Activated B cell treated with CpG ODN at 0.5 μM for 24 hours (primary cell): ENCODE data around the gene EXD3. TPM values are rescaled to one million over a fixed set of nuclear protein-coding genes. Genes with fewer than 3 reads are reported as not detected.
A peak's percentile ranks its signal among the peaks of the same experiment; 100 is the strongest.

Source experiments
- ATAC-seq: fragments of 200-7000 bp; cut with Tn5 transposase; one replicate; pipeline ENCODE4 v1.10.0; 2021; ENCODE audit warnings: low read depth, mild to moderate bottlenecking, moderate library complexity
- CTCF ChIA-PET: fragments of 350-600 bp; sonication (Branson Sonifier 250); formaldehyde crosslinking; loops from one replicate; lab custom pipeline; 2021; ENCODE audit warnings: antibody characterized with exemption; lab: Charles Lee
- POLR2A ChIA-PET: fragments of 350-600 bp; sonication (Branson Sonifier 250); formaldehyde crosslinking; loops from one replicate; lab custom pipeline; 2021; ENCODE audit warnings: antibody characterized with exemption; lab: Charles Lee
- DNase-seq: peaks from one replicate; pipeline ENCODE4 v3.0.0; 2022
- H3K27ac Mint-ChIP-seq: one replicate; pipeline ENCODE4 v1.8.0; 2020; ENCODE audit warnings: mixed read lengths
- H3K27me3 Mint-ChIP-seq: one replicate; pipeline ENCODE4 v1.8.0; 2021; ENCODE audit warnings: mixed read lengths
- H3K36me3 Mint-ChIP-seq: one replicate; pipeline ENCODE4 v1.8.0; 2021; ENCODE audit warnings: low read depth, mixed read lengths
- H3K4me1 Mint-ChIP-seq: one replicate; pipeline ENCODE4 v1.8.0; 2021; ENCODE audit warnings: mixed read lengths
- H3K4me3 Mint-ChIP-seq: one replicate; pipeline ENCODE4 v1.8.0; 2020; ENCODE audit warnings: mild to moderate bottlenecking, mixed read lengths
- H3K9me3 Mint-ChIP-seq: one replicate; pipeline ENCODE4 v1.8.0; 2020; ENCODE audit warnings: mixed read lengths
- intact Hi-C: fragments of 100-400 bp; cut with micrococcal nuclease; formaldehyde crosslinking; loops from one replicate; pipeline ENCODE4 v1.15.1; 2024
- total RNA-seq: library from RNA; stranded (reverse); gene quantifications from 2 replicates; pipeline ENCODE4 v1.2.3, GENCODE V29; 2022
- TF ChIP-seq, protein P1 (sequence below): fragments of 200-600 bp; IDR thresholded peaks from one replicate; pipeline ENCODE4 v1.8.0; 2022; ENCODE audit warnings: antibody characterized with exemption, mild to moderate bottlenecking

EXD3 gene
- total RNA-seq, 1 donor from 2014 or later: 12.8 TPM

DNA sequence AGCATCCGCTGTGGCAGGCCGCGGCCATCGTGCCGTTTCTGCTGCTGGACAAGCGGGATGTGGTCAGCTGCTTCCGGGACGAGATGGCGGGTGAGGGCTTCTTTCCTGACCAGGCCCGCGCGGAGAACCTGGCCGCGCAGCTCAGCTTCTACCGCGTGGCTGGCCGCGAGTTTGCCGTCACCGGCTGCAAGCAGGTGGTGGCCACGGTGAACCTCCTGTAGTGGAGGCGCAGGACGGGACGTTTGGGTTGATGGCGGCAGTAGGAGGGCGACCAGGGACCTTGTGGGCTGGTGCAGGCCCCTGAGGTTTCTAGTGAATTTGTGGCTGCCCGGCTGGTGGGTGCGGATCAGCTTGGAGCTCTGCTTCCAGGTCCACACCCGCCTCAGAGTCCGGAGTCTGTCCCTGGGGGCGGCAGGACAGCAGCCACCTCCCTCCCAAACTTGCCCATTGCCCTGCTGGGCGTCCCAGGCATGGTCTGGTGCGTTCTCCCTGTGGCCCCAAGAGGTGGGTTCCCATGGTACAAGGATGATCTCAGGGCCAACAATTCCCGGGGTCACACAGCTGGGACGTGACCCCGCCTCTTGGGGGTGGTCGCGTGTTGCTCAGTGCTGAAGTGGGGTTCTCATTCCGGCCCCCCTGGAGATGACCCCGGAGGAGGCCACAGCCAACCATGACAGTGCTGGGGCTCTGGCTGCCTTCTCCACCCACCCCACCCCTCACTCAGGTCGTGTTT lies 143.1 kb downstream of the EXD3 start:
- intact Hi-C loops: loop anchor here (1.0 to 5.0 kb wide), 2 partner anchors 44 to 153 kb away; no protein-coding TSS in a partner anchor
- no peaks in the 10 kb centered on the region for H3K27me3 Mint-ChIP-seq
- DNase-seq: no peak
- H3K4me1 Mint-ChIP-seq: peaks cover 47% of the 10 kb centered on the region
- POLR2A ChIA-PET: interaction anchor here (0.8 to 1.0 kb wide), 2 partner anchors 11 to 40 kb away, joined by 3 to 4 read pairs; no protein-coding TSS in a partner anchor
- CTCF ChIA-PET: interaction anchor here (0.9 kb wide), 1 partner anchor 43 kb away, joined by 5 read pairs; no protein-coding TSS in a partner anchor
- H3K27ac Mint-ChIP-seq: no peak overlapping the region
- ATAC-seq: no peak
- H3K9me3 Mint-ChIP-seq: no peaks in the 10 kb centered on the region
- H3K36me3 Mint-ChIP-seq: peaks cover 8% of the 10 kb centered on the region
- H3K4me3 Mint-ChIP-seq: no peak overlapping the region
- TF ChIP-seq, protein P1, sequence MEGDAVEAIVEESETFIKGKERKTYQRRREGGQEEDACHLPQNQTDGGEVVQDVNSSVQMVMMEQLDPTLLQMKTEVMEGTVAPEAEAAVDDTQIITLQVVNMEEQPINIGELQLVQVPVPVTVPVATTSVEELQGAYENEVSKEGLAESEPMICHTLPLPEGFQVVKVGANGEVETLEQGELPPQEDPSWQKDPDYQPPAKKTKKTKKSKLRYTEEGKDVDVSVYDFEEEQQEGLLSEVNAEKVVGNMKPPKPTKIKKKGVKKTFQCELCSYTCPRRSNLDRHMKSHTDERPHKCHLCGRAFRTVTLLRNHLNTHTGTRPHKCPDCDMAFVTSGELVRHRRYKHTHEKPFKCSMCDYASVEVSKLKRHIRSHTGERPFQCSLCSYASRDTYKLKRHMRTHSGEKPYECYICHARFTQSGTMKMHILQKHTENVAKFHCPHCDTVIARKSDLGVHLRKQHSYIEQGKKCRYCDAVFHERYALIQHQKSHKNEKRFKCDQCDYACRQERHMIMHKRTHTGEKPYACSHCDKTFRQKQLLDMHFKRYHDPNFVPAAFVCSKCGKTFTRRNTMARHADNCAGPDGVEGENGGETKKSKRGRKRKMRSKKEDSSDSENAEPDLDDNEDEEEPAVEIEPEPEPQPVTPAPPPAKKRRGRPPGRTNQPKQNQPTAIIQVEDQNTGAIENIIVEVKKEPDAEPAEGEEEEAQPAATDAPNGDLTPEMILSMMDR: no peak

DNA sequence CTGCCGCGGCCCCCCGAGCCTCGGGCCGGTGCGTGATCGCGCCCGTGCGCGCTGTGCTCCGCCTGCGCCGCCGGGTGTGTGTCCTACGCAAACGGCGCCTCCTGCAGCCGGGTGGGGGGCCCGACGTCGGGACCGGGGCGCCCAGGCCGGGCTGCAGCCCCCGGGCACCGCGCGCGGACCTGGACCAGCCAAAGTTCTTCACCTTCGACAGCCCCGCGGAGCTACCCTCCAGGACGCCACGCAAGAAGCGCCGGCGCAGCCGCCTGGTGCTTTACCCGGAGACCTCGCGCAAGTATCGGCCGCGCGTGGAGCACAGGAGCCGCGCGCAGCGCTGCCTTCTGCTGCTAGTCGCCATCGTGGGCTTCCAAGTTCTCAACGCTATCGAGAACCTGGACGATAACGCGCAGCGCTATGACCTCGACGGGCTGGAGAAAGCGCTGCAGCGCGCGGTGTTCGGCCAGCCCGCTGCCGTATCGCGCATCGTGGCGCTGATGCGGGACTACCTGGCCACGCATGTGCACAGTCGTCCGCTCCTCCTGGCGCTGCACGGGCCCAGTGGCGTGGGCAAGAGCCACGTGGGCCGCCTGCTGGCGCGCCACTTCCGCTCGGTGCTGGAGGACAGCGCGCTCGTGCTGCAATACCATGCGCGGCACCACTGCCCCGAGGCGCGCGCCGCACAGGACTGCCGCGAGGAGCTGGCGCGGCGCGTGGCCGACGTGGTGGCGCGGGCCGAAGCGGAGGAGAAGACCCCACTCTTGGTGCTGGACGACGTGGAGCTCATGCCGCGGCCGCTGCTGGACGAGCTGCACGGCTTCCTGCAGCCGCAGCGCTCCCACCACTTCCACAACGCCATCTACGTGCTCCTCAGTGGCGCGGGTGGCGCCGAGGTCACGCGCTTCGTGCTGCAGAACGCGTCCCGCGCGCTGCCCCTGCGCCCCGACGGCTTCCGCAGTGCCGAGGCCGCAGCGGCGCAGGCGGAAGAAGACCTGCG lies 143.9 kb downstream of the EXD3 start:
- TF ChIP-seq, protein P1: no peak
- Mint-ChIP-seq H3K27me3 (no peaks in the 10 kb centered on the region), H3K4me1 (peaks cover 55% of the 10 kb centered on the region), H3K9me3 (no peaks in the 10 kb centered on the region), H3K36me3 (peaks cover 8% of the 10 kb centered on the region), H3K27ac (no peak overlapping the region), H3K4me3 (no peak overlapping the region)
- DNase-seq: no peak
- ATAC-seq: no peak
- ChIA-PET CTCF (no interaction called here), POLR2A (no interaction called here)
- intact Hi-C loops: loop anchor here (5.0 kb wide), 1 partner anchor 152 kb away; no protein-coding TSS in a partner anchor

- H3K27ac Mint-ChIP-seq: peak overlapping the region; percentile 93
- intact Hi-C loops: loop anchor here (5.0 kb wide), 1 partner anchor 151 kb away; no protein-coding TSS in a partner anchor
- peak; percentile 23 for ATAC-seq
- H3K36me3 Mint-ChIP-seq: peaks cover 6% of the 10 kb centered on the region
- TF ChIP-seq, protein P1: no peak
- H3K9me3 Mint-ChIP-seq: no peaks in the 10 kb centered on the region
- no peaks in the 10 kb centered on the region for H3K27me3 Mint-ChIP-seq
- H3K4me3 Mint-ChIP-seq: peak overlapping the region; percentile 85
- no peak for DNase-seq
- CTCF ChIA-PET: no interaction called here
- peaks cover 54% of the 10 kb centered on the region for H3K4me1 Mint-ChIP-seq
- POLR2A ChIA-PET: interaction anchor here (0.6 to 2.7 kb wide), 16 partner anchors 8 to 551 kb away, joined by 3 to 32 read pairs (median 5); partner anchors contain the start of genes EHMT1, NELFB, NRARP and TUBB4B
Observed at GRCh38 chr9:137278061-137278701, 144.8 kb downstream of the EXD3 start.

- intact Hi-C loops: loop anchor here (2.0 to 5.0 kb wide), 2 partner anchors 37 to 150 kb away; partner anchors contain the start of gene TUBB4B
- Mint-ChIP-seq H3K9me3 (no peaks in the 10 kb centered on the region), H3K27me3 (no peaks in the 10 kb centered on the region), H3K4me1 (peaks cover 47% of the 10 kb centered on the region), H3K36me3 (peaks cover 5% of the 10 kb centered on the region), H3K27ac (peak within 1 kb of the TSS; percentile 93), H3K4me3 (peak within 1 kb of the TSS; percentile 85)
- DNase-seq (peak; percentile 61), ATAC-seq (peak; percentile 70)
- POLR2A ChIA-PET: interaction anchor here (0.6 to 2.7 kb wide), 19 partner anchors 9 to 550 kb away, joined by 3 to 32 read pairs (median 5); partner anchors contain the start of genes EHMT1, NELFB, NRARP and SSNA1
- TF ChIP-seq, protein P1: no peak
- CTCF ChIA-PET: interaction anchor here (0.7 to 0.8 kb wide), 2 partner anchors 25 to 168 kb away, joined by 3 read pairs; partner anchors contain the start of gene NRARP
Observed at GRCh38 chr9:137277329-137278041, 145.5 kb downstream of the EXD3 start, which contains the start of gene TOR4A. TOR4A (plus strand) TSS chr9:137277726; CDS start chr9:137278690, 964 bp downstream.
